ENCODE measurements around the gene EIF2S2.

The EIF2S2 gene

DNA sequence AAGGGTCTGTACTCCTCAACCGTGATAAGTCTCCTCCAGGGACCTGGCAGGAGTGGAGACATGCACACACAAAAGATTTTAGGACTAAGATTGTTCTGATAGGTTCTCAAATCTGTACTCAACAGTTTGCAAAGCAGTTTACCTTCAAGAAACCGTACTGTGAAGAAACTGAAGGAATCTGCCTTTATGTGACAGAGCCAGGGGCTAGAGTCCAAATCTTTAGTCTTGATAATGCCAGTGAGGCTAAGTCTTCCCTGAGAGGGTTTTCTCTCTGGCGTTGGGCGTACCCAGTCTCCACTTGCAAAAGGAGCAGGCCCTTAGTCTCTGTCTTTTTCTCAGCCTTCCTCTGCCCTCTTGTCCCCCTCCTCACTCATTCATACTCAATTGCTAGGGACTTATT lies 70.8 kb downstream of the EIF2S2 start:
- TF ChIP-seq CTCF (IDR thresholded peaks at IDR 0.05; ENCODE audit: extremely low read depth, insufficient read depth, missing control alignments): no peak
- no peak for DNase-seq (ENCODE audit: low spot score)
- in situ Hi-C loops (cut with MboI; ENCODE audit: low pct_unique_long_range_greater_than_20kb, low sequenced_read_pairs, unreplicated experiment): no loop called here

DNA sequence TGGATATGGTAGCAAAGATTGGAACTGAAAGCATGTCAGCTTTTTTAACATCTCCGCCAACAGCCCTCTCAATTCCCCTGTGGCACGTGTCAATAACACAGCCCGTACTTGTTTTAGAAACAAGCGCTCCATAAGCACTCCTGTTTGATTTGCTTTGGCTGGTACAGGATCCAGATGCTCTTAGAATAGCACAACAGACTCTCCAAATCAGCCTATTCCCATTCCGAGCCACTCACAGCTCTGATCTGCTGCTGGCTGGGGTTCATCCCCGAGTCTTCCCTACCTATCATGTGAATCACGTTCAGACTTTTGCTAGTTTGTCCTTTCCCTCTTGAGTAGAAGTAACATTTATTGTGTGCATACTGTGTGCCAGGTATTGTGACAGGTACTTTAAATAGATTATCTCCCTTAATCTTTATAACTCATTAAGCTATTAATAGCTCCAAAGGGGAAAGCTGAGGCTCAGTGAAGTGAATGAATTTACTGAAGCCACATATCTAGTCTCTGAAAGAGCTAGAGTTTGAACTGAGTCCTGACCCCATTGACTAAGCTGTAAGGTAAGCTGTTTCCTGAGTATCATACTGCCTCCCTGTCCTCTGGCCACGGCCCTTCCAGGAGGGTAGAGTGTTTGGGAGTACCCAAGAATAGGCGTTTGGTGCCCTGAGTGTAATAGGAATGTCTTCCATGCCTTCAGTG lies 71.6 kb downstream of the EIF2S2 start:
- no peak for DNase-seq (ENCODE audit: low spot score)
- TF ChIP-seq CTCF (IDR thresholded peaks at IDR 0.05; ENCODE audit: extremely low read depth, insufficient read depth, missing control alignments): no peak

More for the DNA sequence above, 71.6 kb downstream of the EIF2S2 start:
- in situ Hi-C loops (cut with MboI; ENCODE audit: low pct_unique_long_range_greater_than_20kb, low sequenced_read_pairs, unreplicated experiment): no loop called here
